ENCODE data around the gene SLC25A42. TPM values are rescaled to one million over a fixed set of nuclear protein-coding genes. Genes with fewer than 3 reads are reported as not detected.

SLC25A42 gene
- total and polyA plus RNA-seq, 2 donors (not counting 1 experiment from before 2014, with no cell fraction given): 36.5 to 83.9 TPM

- H3K4me3 ChIP-seq (ENCODE audit: control extremely low read depth in 1 of 5, extremely low read depth in 1 of 5, insufficient read depth in 1 of 5, low read depth in 2 of 5, low read length in 4 of 5): no peak overlapping the region
- no peaks in the 10 kb centered on the region for H3K4me1 ChIP-seq (ENCODE audit: control insufficient read depth in 2 of 2, insufficient read depth in 2 of 2, low read length in 2 of 2)
- no peak for DNase-seq
- peaks cover 0 to 60% of the 10 kb centered on the region in 2 experiments for H3K36me3 ChIP-seq (replicated peaks in 1 of 2; ENCODE audit: control extremely low read depth in 1 of 2, control insufficient read depth in 1 of 2, extremely low read depth in 1 of 2, insufficient read depth in 2 of 2, low read length in 1 of 2)
- TF ChIP-seq CTCF (IDR thresholded peaks at IDR 0.05): no peak
- no peak for TF ChIP-seq EZH2 (IDR thresholded peaks at IDR 0.05; ENCODE audit: borderline replicate concordance, insufficient read depth, low read depth, low read length, poor library complexity, severe bottlenecking)
- H3K4me1 Mint-ChIP-seq: no peaks in the 10 kb centered on the region
- H3K27me3 Mint-ChIP-seq: no peaks in the 10 kb centered on the region
- H3K27ac ChIP-seq (ENCODE audit: low read length in 2 of 2): no peak overlapping the region
- H2AFZ ChIP-seq (ENCODE audit: insufficient read depth, low read depth, low read length, poor library complexity, severe bottlenecking): no peak overlapping the region
- POLR2A ChIA-PET: no interaction called here
- no peaks in the 10 kb centered on the region for H3K9me3 ChIP-seq (ENCODE audit: control extremely low read depth in 1 of 3, control insufficient read depth in 2 of 3, insufficient read depth in 1 of 3, low read length in 2 of 3)
- no peak overlapping the region for H3K9ac ChIP-seq (ENCODE audit: low read length)
- ATAC-seq (ENCODE audit: low read depth): no peak
- H3K27ac Mint-ChIP-seq: no peak overlapping the region
- no peak overlapping the region for H3K4me3 Mint-ChIP-seq
- no peak overlapping the region for H3K4me2 ChIP-seq (replicated peaks; ENCODE audit: low read depth, low read length, poor library complexity, severe bottlenecking)
- H4K20me1 ChIP-seq (ENCODE audit: control insufficient read depth, insufficient read depth, low read length, poor library complexity, severe bottlenecking): no peaks in the 10 kb centered on the region
- intact Hi-C loops (cut with micrococcal nuclease): loop anchor here (2.0 kb wide), 1 partner anchor 119 kb away; no protein-coding TSS in a partner anchor
- 97% methylated on average over 7 of the region's 13 CpGs for WGBS (ENCODE audit: insufficient coverage)
- H3K27me3 ChIP-seq (replicated peaks in 1 of 4; ENCODE audit: control extremely low read depth in 1 of 4, control insufficient read depth in 3 of 4, insufficient read depth in 4 of 4, low read length in 3 of 4): no peaks in the 10 kb centered on the region
- H3K79me2 ChIP-seq (ENCODE audit: control insufficient read depth, insufficient read depth, low read length): peaks cover 18% of the 10 kb centered on the region
- CTCF ChIA-PET: interaction anchor here (0.8 to 3.8 kb wide), 7 partner anchors 12 to 90 kb away, joined by 3 to 27 read pairs (median 7); no protein-coding TSS in a partner anchor
- no peaks in the 10 kb centered on the region for H3K9me3 Mint-ChIP-seq (ENCODE audit: insufficient read depth)
These were observed 8.1 kb upstream of the SLC25A42 start for GRCh38 chr19:19055701-19056100.

GRCh38 chr19:19056636-19057275, 7.0 kb upstream of the SLC25A42 start:
- H3K9me3 ChIP-seq (ENCODE audit: control extremely low read depth in 1 of 3, control insufficient read depth in 2 of 3, insufficient read depth in 1 of 3, low read length in 2 of 3): no peaks in the 10 kb centered on the region
- Mint-ChIP-seq H3K4me1 (no peaks in the 10 kb centered on the region), H3K27ac (no peak overlapping the region), H3K4me3 (no peak overlapping the region), H3K27me3 (no peaks in the 10 kb centered on the region), H3K9me3 (ENCODE audit: insufficient read depth) (no peaks in the 10 kb centered on the region)
- H2AFZ ChIP-seq (ENCODE audit: insufficient read depth, low read depth, low read length, poor library complexity, severe bottlenecking): no peak overlapping the region
- peaks cover 18% of the 10 kb centered on the region for H3K79me2 ChIP-seq (ENCODE audit: control insufficient read depth, insufficient read depth, low read length)
- no peaks in the 10 kb centered on the region for H3K4me1 ChIP-seq (ENCODE audit: control insufficient read depth in 2 of 2, insufficient read depth in 2 of 2, low read length in 2 of 2)
- intact Hi-C loops (cut with micrococcal nuclease): no loop called here
- POLR2A ChIA-PET: no interaction called here
- no peak overlapping the region for H3K27ac ChIP-seq (ENCODE audit: low read length in 2 of 2)
- TF ChIP-seq EZH2 (IDR thresholded peaks at IDR 0.05; ENCODE audit: borderline replicate concordance, insufficient read depth, low read depth, low read length, poor library complexity, severe bottlenecking) (no peak), CTCF (IDR thresholded peaks at IDR 0.05) (no peak)
- no peak overlapping the region for H3K9ac ChIP-seq (ENCODE audit: low read length)
- peaks cover 0 to 50% of the 10 kb centered on the region in 2 experiments for H3K36me3 ChIP-seq (replicated peaks in 1 of 2; ENCODE audit: control extremely low read depth in 1 of 2, control insufficient read depth in 1 of 2, extremely low read depth in 1 of 2, insufficient read depth in 2 of 2, low read length in 1 of 2)
- WGBS (ENCODE audit: insufficient coverage): 94% methylated on average over 9 of the region's 9 CpGs
- no peak overlapping the region for H3K4me2 ChIP-seq (replicated peaks; ENCODE audit: low read depth, low read length, poor library complexity, severe bottlenecking)
- DNase-seq (no peak), ATAC-seq (ENCODE audit: low read depth) (no peak)
- CTCF ChIA-PET: interaction anchor here (0.7 to 3.8 kb wide), 6 partner anchors 11 to 127 kb away, joined by 3 to 27 read pairs (median 6); no protein-coding TSS in a partner anchor
- no peaks in the 10 kb centered on the region for H3K27me3 ChIP-seq (replicated peaks in 1 of 4; ENCODE audit: control extremely low read depth in 1 of 4, control insufficient read depth in 3 of 4, insufficient read depth in 4 of 4, low read length in 3 of 4)
- H4K20me1 ChIP-seq (ENCODE audit: control insufficient read depth, insufficient read depth, low read length, poor library complexity, severe bottlenecking): no peaks in the 10 kb centered on the region
- no peak overlapping the region for H3K4me3 ChIP-seq (ENCODE audit: control extremely low read depth in 1 of 5, extremely low read depth in 1 of 5, insufficient read depth in 1 of 5, low read depth in 2 of 5, low read length in 4 of 5)
